ENCODE data around the gene ACOX2. TPM values are rescaled to one million over a fixed set of nuclear protein-coding genes. Genes with fewer than 3 reads are reported as not detected.

The ACOX2 gene
- total and polyA plus RNA-seq, 4 donors, result 74.3 to 214 (median 141) TPM

DNA sequence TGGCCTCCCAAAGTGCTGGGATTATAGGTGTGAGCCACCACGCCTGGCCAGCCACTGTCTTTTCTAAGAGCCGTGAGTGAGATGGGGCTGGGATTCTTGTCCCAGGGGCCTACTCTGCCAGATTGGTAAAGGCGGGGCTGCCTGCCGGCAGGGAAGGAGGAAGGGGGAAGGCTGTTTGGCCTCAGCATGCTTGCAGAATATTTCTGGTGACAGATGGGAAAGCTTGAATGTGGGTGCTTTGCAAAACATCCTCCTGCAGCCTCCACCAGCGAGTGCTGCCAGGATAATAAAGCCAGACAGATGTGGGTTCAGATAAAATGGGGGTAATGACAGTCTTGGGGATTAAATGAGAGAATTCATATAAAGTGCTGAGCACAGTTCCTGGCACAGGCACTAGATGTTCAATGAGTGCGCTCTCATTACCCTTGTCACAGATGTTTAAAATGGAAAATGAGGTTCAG lies 19.8 kb upstream of the ACOX2 start:
- Histone ChIP-seq H3K27me3 (ENCODE audit: control insufficient read depth in 4 of 4, insufficient read depth in 4 of 4, low read length in 3 of 4) (no peaks in the 10 kb centered on the region), H3K9ac (ENCODE audit: low read depth in 1 of 2, low read length in 2 of 2) (no peak overlapping the region), H3K36me3 (ENCODE audit: control insufficient read depth in 4 of 4, insufficient read depth in 3 of 4, low read depth in 1 of 4, low read length in 3 of 4) (no peaks in the 10 kb centered on the region), H3K27ac (ENCODE audit: low read depth in 1 of 2, low read length in 2 of 2) (no peak overlapping the region), H3K4me1 (ENCODE audit: control insufficient read depth in 4 of 4, insufficient read depth in 4 of 4, low read length in 3 of 4) (no peaks in the 10 kb centered on the region), H3K4me3 (ENCODE audit: low read depth in 1 of 3, low read length in 3 of 3) (no peak overlapping the region), H3K9me3 (ENCODE audit: control insufficient read depth in 4 of 4, low read length in 3 of 4) (no peaks in the 10 kb centered on the region)
- TF ChIP-seq TAF1 (conservative IDR thresholded peaks at IDR 0.05), result no peak
- TF ChIP-seq NR2F2 (IDR thresholded peaks at IDR 0.05), result no peak
- TF ChIP-seq JUND (IDR thresholded peaks at IDR 0.05), result no peak
- TF ChIP-seq, protein P1, sequence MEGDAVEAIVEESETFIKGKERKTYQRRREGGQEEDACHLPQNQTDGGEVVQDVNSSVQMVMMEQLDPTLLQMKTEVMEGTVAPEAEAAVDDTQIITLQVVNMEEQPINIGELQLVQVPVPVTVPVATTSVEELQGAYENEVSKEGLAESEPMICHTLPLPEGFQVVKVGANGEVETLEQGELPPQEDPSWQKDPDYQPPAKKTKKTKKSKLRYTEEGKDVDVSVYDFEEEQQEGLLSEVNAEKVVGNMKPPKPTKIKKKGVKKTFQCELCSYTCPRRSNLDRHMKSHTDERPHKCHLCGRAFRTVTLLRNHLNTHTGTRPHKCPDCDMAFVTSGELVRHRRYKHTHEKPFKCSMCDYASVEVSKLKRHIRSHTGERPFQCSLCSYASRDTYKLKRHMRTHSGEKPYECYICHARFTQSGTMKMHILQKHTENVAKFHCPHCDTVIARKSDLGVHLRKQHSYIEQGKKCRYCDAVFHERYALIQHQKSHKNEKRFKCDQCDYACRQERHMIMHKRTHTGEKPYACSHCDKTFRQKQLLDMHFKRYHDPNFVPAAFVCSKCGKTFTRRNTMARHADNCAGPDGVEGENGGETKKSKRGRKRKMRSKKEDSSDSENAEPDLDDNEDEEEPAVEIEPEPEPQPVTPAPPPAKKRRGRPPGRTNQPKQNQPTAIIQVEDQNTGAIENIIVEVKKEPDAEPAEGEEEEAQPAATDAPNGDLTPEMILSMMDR (IDR thresholded peaks at IDR 0.05; ENCODE audit: low read depth, low read length, missing input control), result no peak
- TF ChIP-seq, protein P2, sequence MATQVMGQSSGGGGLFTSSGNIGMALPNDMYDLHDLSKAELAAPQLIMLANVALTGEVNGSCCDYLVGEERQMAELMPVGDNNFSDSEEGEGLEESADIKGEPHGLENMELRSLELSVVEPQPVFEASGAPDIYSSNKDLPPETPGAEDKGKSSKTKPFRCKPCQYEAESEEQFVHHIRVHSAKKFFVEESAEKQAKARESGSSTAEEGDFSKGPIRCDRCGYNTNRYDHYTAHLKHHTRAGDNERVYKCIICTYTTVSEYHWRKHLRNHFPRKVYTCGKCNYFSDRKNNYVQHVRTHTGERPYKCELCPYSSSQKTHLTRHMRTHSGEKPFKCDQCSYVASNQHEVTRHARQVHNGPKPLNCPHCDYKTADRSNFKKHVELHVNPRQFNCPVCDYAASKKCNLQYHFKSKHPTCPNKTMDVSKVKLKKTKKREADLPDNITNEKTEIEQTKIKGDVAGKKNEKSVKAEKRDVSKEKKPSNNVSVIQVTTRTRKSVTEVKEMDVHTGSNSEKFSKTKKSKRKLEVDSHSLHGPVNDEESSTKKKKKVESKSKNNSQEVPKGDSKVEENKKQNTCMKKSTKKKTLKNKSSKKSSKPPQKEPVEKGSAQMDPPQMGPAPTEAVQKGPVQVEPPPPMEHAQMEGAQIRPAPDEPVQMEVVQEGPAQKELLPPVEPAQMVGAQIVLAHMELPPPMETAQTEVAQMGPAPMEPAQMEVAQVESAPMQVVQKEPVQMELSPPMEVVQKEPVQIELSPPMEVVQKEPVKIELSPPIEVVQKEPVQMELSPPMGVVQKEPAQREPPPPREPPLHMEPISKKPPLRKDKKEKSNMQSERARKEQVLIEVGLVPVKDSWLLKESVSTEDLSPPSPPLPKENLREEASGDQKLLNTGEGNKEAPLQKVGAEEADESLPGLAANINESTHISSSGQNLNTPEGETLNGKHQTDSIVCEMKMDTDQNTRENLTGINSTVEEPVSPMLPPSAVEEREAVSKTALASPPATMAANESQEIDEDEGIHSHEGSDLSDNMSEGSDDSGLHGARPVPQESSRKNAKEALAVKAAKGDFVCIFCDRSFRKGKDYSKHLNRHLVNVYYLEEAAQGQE (IDR thresholded peaks at IDR 0.05), result no peak
- TF ChIP-seq RAD21 (IDR thresholded peaks at IDR 0.05), result no peak
- no peak for TF ChIP-seq YY1 (IDR thresholded peaks at IDR 0.05)
- TF ChIP-seq SP1 (IDR thresholded peaks at IDR 0.05), result no peak
- DNase-seq (ENCODE audit: low spot score), result no peak
- 87% methylated on average over 6 of the region's 6 CpGs for WGBS

DNA sequence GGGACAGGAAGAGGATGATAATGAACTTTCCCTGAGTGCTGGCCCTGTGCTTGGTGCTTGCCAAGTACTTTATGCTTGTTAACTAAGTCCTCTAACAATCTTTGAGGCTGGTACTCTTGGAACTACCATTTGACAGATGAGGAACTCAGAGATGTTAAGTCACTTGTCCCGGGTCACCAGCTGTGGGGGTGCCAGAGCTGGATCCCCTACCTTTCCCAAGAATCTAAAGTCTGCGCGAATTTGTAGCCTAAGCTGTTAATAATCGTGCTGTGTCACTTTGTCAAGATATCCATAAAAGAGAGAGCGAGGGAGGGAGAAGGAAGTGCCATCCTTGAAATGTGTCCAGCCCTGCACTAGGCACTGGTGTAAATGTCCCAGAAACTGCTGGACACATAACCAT lies 19.0 kb upstream of the ACOX2 start:
- no peaks in the 10 kb centered on the region for H3K27me3 ChIP-seq (ENCODE audit: control insufficient read depth in 4 of 4, insufficient read depth in 4 of 4, low read length in 3 of 4)
- H3K36me3 ChIP-seq (ENCODE audit: control insufficient read depth in 4 of 4, insufficient read depth in 3 of 4, low read depth in 1 of 4, low read length in 3 of 4), result no peaks in the 10 kb centered on the region
- no peak for DNase-seq (ENCODE audit: low spot score)
- 95% methylated on average over 5 of the region's 5 CpGs for WGBS
- H3K4me3 ChIP-seq (ENCODE audit: low read depth in 1 of 3, low read length in 3 of 3), result no peak overlapping the region
- H3K27ac ChIP-seq (ENCODE audit: low read depth in 1 of 2, low read length in 2 of 2), result no peak overlapping the region
- H3K9me3 ChIP-seq (ENCODE audit: control insufficient read depth in 4 of 4, low read length in 3 of 4), result no peaks in the 10 kb centered on the region
- no peaks in the 10 kb centered on the region for H3K4me1 ChIP-seq (ENCODE audit: control insufficient read depth in 4 of 4, insufficient read depth in 4 of 4, low read length in 3 of 4)
- no peak overlapping the region for H3K9ac ChIP-seq (ENCODE audit: low read depth in 1 of 2, low read length in 2 of 2)
- TF ChIP-seq SP1 (IDR thresholded peaks at IDR 0.05), result no peak
- TF ChIP-seq, protein P2 (IDR thresholded peaks at IDR 0.05), result no peak
- TF ChIP-seq, protein P3, sequence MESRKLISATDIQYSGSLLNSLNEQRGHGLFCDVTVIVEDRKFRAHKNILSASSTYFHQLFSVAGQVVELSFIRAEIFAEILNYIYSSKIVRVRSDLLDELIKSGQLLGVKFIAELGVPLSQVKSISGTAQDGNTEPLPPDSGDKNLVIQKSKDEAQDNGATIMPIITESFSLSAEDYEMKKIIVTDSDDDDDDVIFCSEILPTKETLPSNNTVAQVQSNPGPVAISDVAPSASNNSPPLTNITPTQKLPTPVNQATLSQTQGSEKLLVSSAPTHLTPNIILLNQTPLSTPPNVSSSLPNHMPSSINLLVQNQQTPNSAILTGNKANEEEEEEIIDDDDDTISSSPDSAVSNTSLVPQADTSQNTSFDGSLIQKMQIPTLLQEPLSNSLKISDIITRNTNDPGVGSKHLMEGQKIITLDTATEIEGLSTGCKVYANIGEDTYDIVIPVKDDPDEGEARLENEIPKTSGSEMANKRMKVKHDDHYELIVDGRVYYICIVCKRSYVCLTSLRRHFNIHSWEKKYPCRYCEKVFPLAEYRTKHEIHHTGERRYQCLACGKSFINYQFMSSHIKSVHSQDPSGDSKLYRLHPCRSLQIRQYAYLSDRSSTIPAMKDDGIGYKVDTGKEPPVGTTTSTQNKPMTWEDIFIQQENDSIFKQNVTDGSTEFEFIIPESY (IDR thresholded peaks at IDR 0.05), result no peak
- no peak for TF ChIP-seq RAD21 (IDR thresholded peaks at IDR 0.05)
- TF ChIP-seq HNF4A (conservative IDR thresholded peaks at IDR 0.05), result no peak
- no peak for TF ChIP-seq NR2F2 (IDR thresholded peaks at IDR 0.05)
- TF ChIP-seq EGR1 (IDR thresholded peaks at IDR 0.05; ENCODE audit: low read depth in 2 of 2), result no peak
- TF ChIP-seq JUND (IDR thresholded peaks at IDR 0.05), result no peak
- TF ChIP-seq FOXA1 (IDR thresholded peaks at IDR 0.05), result no peak
- TF ChIP-seq, protein P4, sequence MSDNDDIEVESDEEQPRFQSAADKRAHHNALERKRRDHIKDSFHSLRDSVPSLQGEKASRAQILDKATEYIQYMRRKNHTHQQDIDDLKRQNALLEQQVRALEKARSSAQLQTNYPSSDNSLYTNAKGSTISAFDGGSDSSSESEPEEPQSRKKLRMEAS (IDR thresholded peaks at IDR 0.05), result no peak
- TF ChIP-seq, protein P1 (IDR thresholded peaks at IDR 0.05; ENCODE audit: low read depth, low read length, missing input control), result no peak
- no peak for TF ChIP-seq TAF1 (conservative IDR thresholded peaks at IDR 0.05)
